Measurements from ENCODE around the gene CATSPERB. TPM values are rescaled to one million over a fixed set of nuclear protein-coding genes. Genes with fewer than 3 reads are reported as not detected.

The CATSPERB gene
- total RNA-seq, 2 donors from 2014 or later, result 0.19 to 3.5 TPM

GRCh38 chr14:91582761-91583160 is 149.1 kb downstream of the CATSPERB start:
- H3K4me3 ChIP-seq, result no peak overlapping the region
- H3K4me1 ChIP-seq, result no peaks in the 10 kb centered on the region
- DNase-seq (ENCODE audit: low spot score), result no peak
- TF ChIP-seq CTCF (IDR thresholded peaks at IDR 0.05), result no peak
- no peak overlapping the region for H3K27ac ChIP-seq
- peaks cover 0 to 10% of the 10 kb centered on the region in 2 donors for H3K9me3 ChIP-seq
- no peaks in the 10 kb centered on the region for H3K36me3 ChIP-seq
- H3K27me3 ChIP-seq, result no peaks in the 10 kb centered on the region

DNA sequence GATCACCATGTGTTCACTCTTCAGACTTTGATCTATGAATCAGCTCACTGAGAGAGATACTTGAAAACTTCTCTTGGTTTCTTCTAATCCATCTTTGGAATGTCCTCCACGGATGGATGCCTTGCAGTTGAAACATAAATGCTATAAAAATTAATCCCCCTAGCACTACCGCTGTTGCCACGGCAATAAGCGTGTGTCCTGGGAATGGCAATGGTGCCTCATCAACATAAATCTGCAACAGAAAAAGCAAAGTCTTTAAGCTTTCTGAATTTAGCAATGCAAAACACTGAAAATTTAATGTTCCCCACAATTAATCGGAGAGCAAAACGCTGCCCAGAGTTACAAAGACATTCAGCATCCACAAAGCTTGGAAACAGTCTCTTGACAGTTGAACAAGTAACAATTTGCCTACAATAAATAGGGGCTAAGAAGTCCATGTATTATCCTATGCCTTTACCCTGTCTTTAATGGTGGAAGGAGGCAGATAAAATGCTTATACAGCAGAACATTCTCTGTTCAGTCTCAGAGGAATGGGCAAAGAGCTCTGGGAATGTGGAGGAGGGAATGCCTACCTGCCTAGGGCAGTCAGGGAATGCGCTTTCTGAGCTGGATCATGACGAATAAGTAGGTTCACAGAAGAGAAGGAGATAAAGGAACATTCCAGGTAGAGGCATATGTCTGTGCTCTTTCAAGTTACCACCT is 150.9 kb downstream of the CATSPERB start:
- H3K36me3 ChIP-seq, result no peaks in the 10 kb centered on the region
- no peaks in the 10 kb centered on the region for H3K27me3 ChIP-seq
- no peaks in the 10 kb centered on the region for H3K4me1 ChIP-seq
- TF ChIP-seq CTCF (IDR thresholded peaks at IDR 0.05), result no peak
- peaks cover 0 to 9% of the 10 kb centered on the region in 2 donors for H3K9me3 ChIP-seq
- DNase-seq (ENCODE audit: low spot score), result no peak
- no peak overlapping the region for H3K27ac ChIP-seq
- H3K4me3 ChIP-seq, result no peak overlapping the region

DNA sequence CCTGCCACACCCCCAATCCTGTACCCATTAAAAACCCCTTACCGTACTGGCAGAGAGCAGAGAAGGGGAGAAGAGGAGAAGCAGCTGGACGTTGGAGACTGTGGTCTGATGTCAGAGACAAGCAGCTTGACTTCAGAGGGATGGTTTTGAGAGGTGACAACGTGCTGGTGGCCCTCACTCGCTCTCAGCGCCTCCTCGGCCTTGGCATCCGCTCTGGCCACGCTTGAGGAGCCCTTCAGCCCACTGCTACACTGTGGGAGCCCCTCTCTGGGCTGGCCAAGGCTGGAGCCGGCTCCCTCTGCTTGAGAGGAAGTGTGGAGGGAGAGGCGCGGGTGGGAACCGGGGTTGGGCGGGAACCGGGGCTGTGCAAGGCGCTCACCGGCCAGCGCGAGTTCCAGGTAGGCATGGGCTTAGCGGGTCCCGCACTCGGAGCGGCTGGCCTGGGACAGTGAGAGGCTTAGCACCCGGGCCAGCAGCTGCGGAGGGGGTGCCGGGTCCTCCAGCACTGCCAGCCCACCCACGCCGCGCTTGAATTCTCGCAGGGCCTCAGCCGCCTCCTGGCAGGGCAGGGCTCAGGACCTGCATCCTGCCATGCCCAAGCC is 154.2 kb downstream of the CATSPERB start:
- no peak overlapping the region for H3K27ac ChIP-seq
- no peaks in the 10 kb centered on the region for H3K4me1 ChIP-seq
- no peaks in the 10 kb centered on the region for H3K27me3 ChIP-seq
- no peaks in the 10 kb centered on the region for H3K9me3 ChIP-seq
- no peaks in the 10 kb centered on the region for H3K36me3 ChIP-seq
- H3K4me3 ChIP-seq, result no peak overlapping the region
- TF ChIP-seq CTCF (IDR thresholded peaks at IDR 0.05), result no peak
- DNase-seq (ENCODE audit: low spot score), result no peak

DNA sequence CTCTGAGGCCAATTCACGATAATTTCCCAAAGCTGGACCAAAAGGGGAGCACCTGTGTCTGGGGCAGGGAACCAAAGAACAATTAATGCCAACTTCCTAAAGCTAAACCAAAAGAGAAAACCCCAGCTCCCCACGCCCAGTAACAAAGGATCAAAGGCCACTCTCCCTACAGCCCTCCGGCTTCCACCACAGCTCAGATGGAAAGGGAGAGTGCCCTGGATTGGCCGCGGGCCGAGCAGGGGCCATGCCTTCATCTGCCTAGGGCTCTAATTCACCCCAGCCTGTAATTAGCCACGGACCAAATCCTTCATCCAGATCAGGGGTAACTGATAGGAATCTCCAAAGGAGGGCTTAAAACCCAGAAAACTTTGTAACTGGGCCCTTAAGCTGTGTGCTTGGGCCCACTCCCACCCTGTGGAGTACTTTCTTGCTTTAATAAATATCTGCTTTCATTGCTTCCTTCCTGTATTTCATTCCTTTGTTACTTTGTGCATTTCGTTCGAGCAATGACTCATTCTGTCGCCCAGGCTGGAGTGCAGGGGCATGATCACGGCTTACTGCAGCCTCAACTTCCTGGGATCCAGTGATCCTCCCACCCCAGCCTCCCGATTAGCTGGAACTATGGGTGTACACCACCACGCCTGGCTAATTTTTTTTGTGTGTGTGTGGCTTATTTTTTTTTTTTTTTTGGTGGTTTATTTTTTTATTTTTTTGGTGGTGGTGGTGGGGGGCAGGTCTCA is 156.2 kb downstream of the CATSPERB start:
- no peaks in the 10 kb centered on the region for H3K36me3 ChIP-seq

More for the DNA sequence above, 156.2 kb downstream of the CATSPERB start:
- no peak for TF ChIP-seq CTCF (IDR thresholded peaks at IDR 0.05)
- H3K27ac ChIP-seq, result no peak overlapping the region
- no peak overlapping the region for H3K4me3 ChIP-seq
- no peak for DNase-seq (ENCODE audit: low spot score)
- H3K4me1 ChIP-seq, result no peaks in the 10 kb centered on the region
- H3K9me3 ChIP-seq, result no peaks in the 10 kb centered on the region
- H3K27me3 ChIP-seq, result peaks cover 0 to 3% of the 10 kb centered on the region in 2 donors

All from right atrium auricular region (tissue), 2 donors.